GM19238 (cell line): ENCODE results near the gene UNC5B.

Experiments used
- DNase-seq: peaks from one replicate; pipeline ENCODE4 v3.0.0; 2011; ENCODE audit warnings: low spot score; ENCODE audit not compliant: insufficient read length

Gene UNC5B

GRCh38 chr10:71212318-71213126, at the start of gene UNC5B:
Gene UNC5B (plus strand): TSS chr10:71212570. CDS start chr10:71212986, 416 bp downstream.
- peak; percentile 28 for DNase-seq

GRCh38 chr10:71173466-71173865, 38.9 kb upstream of the UNC5B start:
- no peak for DNase-seq

GRCh38 chr10:71176661-71177060, 35.7 kb upstream of the UNC5B start:
- DNase-seq: no peak

- no peak for DNase-seq
These were observed 34.6 kb upstream of the UNC5B start for GRCh38 chr10:71177651-71178199.

- DNase-seq: no peak
These were observed 33.5 kb upstream of the UNC5B start for GRCh38 chr10:71178880-71179279.

GRCh38 chr10:71179382-71179781, 33.0 kb upstream of the UNC5B start:
- DNase-seq: no peak

- no peak for DNase-seq
These were observed 27.9 kb upstream of the UNC5B start for GRCh38 chr10:71184421-71184820.

- DNase-seq: no peak
These were observed 27.2 kb upstream of the UNC5B start for GRCh38 chr10:71185209-71185608.

- DNase-seq: no peak
These were observed 25.2 kb upstream of the UNC5B start for GRCh38 chr10:71187197-71187596.

- DNase-seq: no peak
These were observed 24.8 kb upstream of the UNC5B start for GRCh38 chr10:71187600-71187999.

- no peak for DNase-seq
These were observed 24.2 kb upstream of the UNC5B start for GRCh38 chr10:71188201-71188600.

- no peak for DNase-seq
These were observed 21.4 kb upstream of the UNC5B start for GRCh38 chr10:71191019-71191418.

GRCh38 chr10:71191551-71192076, 20.8 kb upstream of the UNC5B start:
- DNase-seq: no peak

- DNase-seq: no peak
These were observed 18.9 kb upstream of the UNC5B start for GRCh38 chr10:71193516-71193915.

GRCh38 chr10:71197955-71198354, 14.4 kb upstream of the UNC5B start:
- no peak for DNase-seq

- no peak for DNase-seq
These were observed 10.5 kb upstream of the UNC5B start for GRCh38 chr10:71201849-71202248.

GRCh38 chr10:71202314-71202713, 10.1 kb upstream of the UNC5B start:
- no peak for DNase-seq

GRCh38 chr10:71203124-71203523, 9.2 kb upstream of the UNC5B start:
- no peak for DNase-seq

- no peak for DNase-seq
These were observed 8.7 kb upstream of the UNC5B start for GRCh38 chr10:71203716-71204115.

GRCh38 chr10:71204746-71205145, 7.6 kb upstream of the UNC5B start:
- DNase-seq: no peak

- no peak for DNase-seq
These were observed 6.9 kb upstream of the UNC5B start for GRCh38 chr10:71205468-71205867.

GRCh38 chr10:71206911-71207310, 5.5 kb upstream of the UNC5B start:
- DNase-seq: no peak

- no peak for DNase-seq
These were observed 4.8 kb upstream of the UNC5B start for GRCh38 chr10:71207578-71207977.
